ENCODE data around the gene MKRN2. TPM values are rescaled to one million over a fixed set of nuclear protein-coding genes. Genes with fewer than 3 reads are reported as not detected.
A peak's percentile ranks its signal among the peaks of the same experiment; 100 is the strongest.

MKRN2 gene
- total RNA-seq, 1 donor from 2014 or later: 25.8 TPM

GRCh38 chr3:12611117-12611516, 54.2 kb downstream of the MKRN2 start:
- peak overlapping the region; percentile 17 for H3K27ac Mint-ChIP-seq (ENCODE audit: unreplicated experiment)
- TF ChIP-seq CTCF (IDR thresholded peaks at IDR 0.05; ENCODE audit: partially characterized antibody, unreplicated experiment): no peak
- no peaks in the 10 kb centered on the region for H3K36me3 Mint-ChIP-seq (ENCODE audit: unreplicated experiment)
- H3K4me1 Mint-ChIP-seq (ENCODE audit: low read depth, unreplicated experiment): peaks cover 6% of the 10 kb centered on the region
- H3K27me3 Mint-ChIP-seq (ENCODE audit: unreplicated experiment): peaks cover 5% of the 10 kb centered on the region
- H3K9me3 Mint-ChIP-seq (ENCODE audit: unreplicated experiment): peaks cover 1% of the 10 kb centered on the region
- DNase-seq: no peak
- no peak overlapping the region for H3K4me3 Mint-ChIP-seq (ENCODE audit: unreplicated experiment)

GRCh38 chr3:12612514-12613226, 55.8 kb downstream of the MKRN2 start:
- Mint-ChIP-seq H3K36me3 (ENCODE audit: unreplicated experiment) (no peaks in the 10 kb centered on the region), H3K4me1 (ENCODE audit: low read depth, unreplicated experiment) (peaks cover 6% of the 10 kb centered on the region), H3K27me3 (ENCODE audit: unreplicated experiment) (peaks cover 3% of the 10 kb centered on the region), H3K4me3 (ENCODE audit: unreplicated experiment) (no peak overlapping the region), H3K27ac (ENCODE audit: unreplicated experiment) (no peak overlapping the region), H3K9me3 (ENCODE audit: unreplicated experiment) (peaks cover 3% of the 10 kb centered on the region)
- DNase-seq: no peak
- TF ChIP-seq CTCF (IDR thresholded peaks at IDR 0.05; ENCODE audit: partially characterized antibody, unreplicated experiment): no peak

GRCh38 chr3:12613250-12613649, 56.4 kb downstream of the MKRN2 start:
- peaks cover 3% of the 10 kb centered on the region for H3K9me3 Mint-ChIP-seq (ENCODE audit: unreplicated experiment)
- no peak overlapping the region for H3K27ac Mint-ChIP-seq (ENCODE audit: unreplicated experiment)
- H3K27me3 Mint-ChIP-seq (ENCODE audit: unreplicated experiment): peaks cover 5% of the 10 kb centered on the region
- TF ChIP-seq CTCF (IDR thresholded peaks at IDR 0.05; ENCODE audit: partially characterized antibody, unreplicated experiment): no peak
- no peak for DNase-seq
- no peak overlapping the region for H3K4me3 Mint-ChIP-seq (ENCODE audit: unreplicated experiment)
- H3K36me3 Mint-ChIP-seq (ENCODE audit: unreplicated experiment): no peaks in the 10 kb centered on the region
- H3K4me1 Mint-ChIP-seq (ENCODE audit: low read depth, unreplicated experiment): peaks cover 6% of the 10 kb centered on the region

GRCh38 chr3:12615266-12615665, 58.4 kb downstream of the MKRN2 start:
- Mint-ChIP-seq H3K9me3 (ENCODE audit: unreplicated experiment) (peaks cover 3% of the 10 kb centered on the region), H3K27me3 (ENCODE audit: unreplicated experiment) (peaks cover 5% of the 10 kb centered on the region)

More at GRCh38 chr3:12615266-12615665, 58.4 kb downstream of the MKRN2 start:
- no peak for TF ChIP-seq CTCF (IDR thresholded peaks at IDR 0.05; ENCODE audit: partially characterized antibody, unreplicated experiment)
- peaks cover 6% of the 10 kb centered on the region for H3K4me1 Mint-ChIP-seq (ENCODE audit: low read depth, unreplicated experiment)
- H3K27ac Mint-ChIP-seq (ENCODE audit: unreplicated experiment): no peak overlapping the region
- no peaks in the 10 kb centered on the region for H3K36me3 Mint-ChIP-seq (ENCODE audit: unreplicated experiment)
- DNase-seq: no peak
- H3K4me3 Mint-ChIP-seq (ENCODE audit: unreplicated experiment): no peak overlapping the region
